RWPE2 (cell line): ENCODE results near the gene P2RX4.

ENCODE experiments used
- ATAC-seq: fragments of 200-7000 bp; cut with Tn5 transposase; 3 replicates; pipeline ENCODE4 v1.9.1; 2021; ENCODE audit warnings: low read depth
- DNase-seq: peaks from one replicate; pipeline ENCODE4 v3.0.0-alpha.2; 2020; ENCODE audit warnings: low spot score
- H3K27ac ChIP-seq: fragments of 450-650 bp; 2 replicates; pipeline ENCODE4 v1.5.1; 2017; ENCODE audit warnings: mild to moderate bottlenecking; ENCODE audit not compliant: poor library complexity, severe bottlenecking
- H3K27me3 ChIP-seq: fragments of 250-450 bp; sonication (Bioruptor Pico); 2 replicates; pipeline ENCODE4 v1.5.1; 2021; ENCODE audit warnings: mild to moderate bottlenecking, moderate library complexity; ENCODE audit not compliant: insufficient read depth, poor library complexity, severe bottlenecking
- H3K36me3 ChIP-seq: fragments of 250-450 bp; sonication (Bioruptor Pico); 2 replicates; pipeline ENCODE4 v1.5.1; 2020; ENCODE audit warnings: low read depth, mild to moderate bottlenecking, moderate library complexity
- H3K4me1 ChIP-seq: fragments of 250-450 bp; sonication (Bioruptor Pico); 2 replicates; pipeline ENCODE4 v1.5.1; 2021; ENCODE audit warnings: mild to moderate bottlenecking, moderate library complexity; ENCODE audit not compliant: insufficient read depth, poor library complexity, severe bottlenecking
- H3K4me3 ChIP-seq: fragments of 250-450 bp; sonication (Bioruptor Pico); 2 replicates; pipeline ENCODE4 v1.5.1; 2021; ENCODE audit warnings: mild to moderate bottlenecking, moderate library complexity; ENCODE audit not compliant: severe bottlenecking
- H3K9me3 ChIP-seq: fragments of 250-450 bp; sonication (Bioruptor Pico); 2 replicates; pipeline ENCODE4 v1.5.1; 2021; ENCODE audit warnings: mild to moderate bottlenecking, moderate library complexity; ENCODE audit not compliant: severe bottlenecking
- CTCF ChIP-seq: fragments of 450-650 bp; IDR thresholded peaks from one replicate; pipeline ENCODE4 v1.5.1; 2017; ENCODE audit warnings: mild to moderate bottlenecking, moderate library complexity; ENCODE audit not compliant: poor library complexity, severe bottlenecking

Gene P2RX4

GRCh38 chr12:121246893-121247557 is 37.1 kb downstream of the P2RX4 start:
- TF ChIP-seq CTCF: no peak
- H3K36me3 ChIP-seq: peaks cover 38% of the 10 kb centered on the region

GRCh38 chr12:121248622-121249021 is 38.7 kb downstream of the P2RX4 start:
- H3K4me3 ChIP-seq: no peak overlapping the region
- peaks cover 45% of the 10 kb centered on the region for H3K36me3 ChIP-seq
- DNase-seq (no peak), ATAC-seq (no peak)
- H3K9me3 ChIP-seq: no peaks in the 10 kb centered on the region
- no peak for TF ChIP-seq CTCF
- no peak overlapping the region for H3K27ac ChIP-seq
- H3K27me3 ChIP-seq: no peaks in the 10 kb centered on the region
- H3K4me1 ChIP-seq: no peaks in the 10 kb centered on the region

More at GRCh38 chr12:121246893-121247557, 37.1 kb downstream of the P2RX4 start:
- Histone ChIP-seq H3K27ac (no peak overlapping the region), H3K4me3 (no peak overlapping the region), H3K27me3 (no peaks in the 10 kb centered on the region), H3K4me1 (no peaks in the 10 kb centered on the region), H3K9me3 (no peaks in the 10 kb centered on the region)
- DNase-seq (no peak), ATAC-seq (no peak)

- no peaks in the 10 kb centered on the region for H3K4me1 ChIP-seq
- no peak for TF ChIP-seq CTCF
- no peak for DNase-seq
- peaks cover 59% of the 10 kb centered on the region for H3K36me3 ChIP-seq
- no peaks in the 10 kb centered on the region for H3K27me3 ChIP-seq
- H3K4me3 ChIP-seq: no peak overlapping the region
- H3K9me3 ChIP-seq: no peaks in the 10 kb centered on the region
- no peak overlapping the region for H3K27ac ChIP-seq
- no peak for ATAC-seq
Measured at GRCh38 chr12:121250359-121250758, 40.4 kb downstream of the P2RX4 start.

GRCh38 chr12:121251838-121252237 is 41.9 kb downstream of the P2RX4 start:
- DNase-seq (no peak), ATAC-seq (no peak)
- Histone ChIP-seq H3K27me3 (no peaks in the 10 kb centered on the region), H3K9me3 (no peaks in the 10 kb centered on the region), H3K36me3 (peaks cover 62% of the 10 kb centered on the region), H3K4me1 (no peaks in the 10 kb centered on the region), H3K27ac (no peak overlapping the region), H3K4me3 (no peak overlapping the region)
- no peak for TF ChIP-seq CTCF

- TF ChIP-seq CTCF: no peak
- 0 out of 3 replicates have a peak, but pooled peaks have one; percentile 44 for ATAC-seq
- DNase-seq: no peak
Measured at GRCh38 chr12:121252712-121253345, 42.9 kb downstream of the P2RX4 start.

More at GRCh38 chr12:121252712-121253345, 42.9 kb downstream of the P2RX4 start:
- Histone ChIP-seq H3K4me3 (no peak overlapping the region), H3K36me3 (peaks cover 56% of the 10 kb centered on the region), H3K9me3 (no peaks in the 10 kb centered on the region), H3K27ac (no peak overlapping the region), H3K27me3 (no peaks in the 10 kb centered on the region), H3K4me1 (no peaks in the 10 kb centered on the region)
